ENCODE data around the gene CCNY.

The CCNY gene

DNA sequence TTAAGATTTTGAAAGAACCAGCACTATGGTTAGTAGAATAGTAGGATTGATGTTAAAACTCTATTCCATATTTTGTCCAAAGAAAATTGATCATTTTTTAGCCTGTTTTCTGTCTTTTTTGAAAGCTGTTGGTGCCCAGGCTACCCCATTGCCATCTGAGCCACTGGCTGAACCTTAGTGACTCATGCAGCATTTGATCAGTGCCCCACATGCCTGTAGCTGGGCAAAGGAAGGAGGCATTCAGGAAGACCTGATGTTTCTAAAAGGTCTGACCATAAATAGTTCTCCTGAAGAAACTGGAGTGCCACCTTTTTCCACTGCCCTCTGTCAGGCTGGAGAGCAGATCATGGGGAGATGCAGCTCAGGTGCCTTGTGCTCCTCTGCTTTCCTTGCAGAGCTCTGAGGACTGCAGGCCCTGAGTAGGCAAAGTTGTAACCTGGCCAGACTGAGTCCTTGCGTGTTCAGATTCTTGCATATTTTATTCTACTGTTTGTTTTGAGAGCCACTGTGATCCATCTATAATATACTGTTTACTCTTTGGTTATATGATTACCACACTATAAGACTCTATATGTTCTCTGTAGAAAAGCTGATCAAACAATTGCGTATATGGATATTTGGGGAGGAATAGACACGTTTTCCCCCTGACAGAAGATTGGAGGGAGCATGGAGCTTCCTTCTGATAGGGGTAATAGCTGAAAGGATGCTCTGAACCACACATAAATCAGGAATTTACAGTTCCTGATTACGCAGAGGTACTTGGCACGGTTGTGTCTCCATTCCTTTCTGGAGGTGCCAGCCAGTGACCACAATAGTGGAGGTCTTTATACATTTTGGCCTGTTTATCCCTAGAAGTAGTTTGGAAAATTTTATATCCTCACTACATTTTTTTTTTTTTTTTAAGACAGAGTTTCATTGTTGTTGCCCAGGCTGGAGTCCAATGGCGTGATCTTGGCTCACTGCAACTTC, 219.9 kb downstream of the CCNY start:
- no peak for DNase-seq (ENCODE audit: low read depth in 2 of 2)

- no peak for DNase-seq (ENCODE audit: low read depth in 2 of 2)
Measured at GRCh38 chr10:35558276-35558675, 222.0 kb downstream of the CCNY start.

- DNase-seq (ENCODE audit: low read depth in 2 of 2) = no peak
Measured at GRCh38 chr10:35559416-35559815, 223.1 kb downstream of the CCNY start.

DNA sequence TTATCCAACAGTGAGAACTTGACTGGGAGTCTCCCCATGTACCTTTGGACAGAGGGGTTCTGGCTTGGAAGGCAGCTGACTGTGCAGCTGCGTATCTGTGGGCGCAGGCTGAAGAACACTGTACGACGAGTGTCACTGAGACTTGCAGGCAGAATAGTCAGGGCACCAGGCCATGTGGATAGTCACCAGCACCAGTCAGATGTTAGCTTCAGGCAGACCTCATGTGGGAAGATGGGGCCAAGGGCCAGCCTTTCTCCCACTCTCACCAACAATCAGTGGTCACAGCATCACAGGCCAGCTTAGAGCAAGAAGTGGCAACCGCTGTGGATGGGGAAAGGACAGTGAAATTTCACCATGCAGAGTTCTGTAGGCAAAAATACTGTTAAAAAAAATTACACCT, 225.4 kb downstream of the CCNY start:
- no peak for DNase-seq (ENCODE audit: low read depth in 2 of 2)

- no peak for DNase-seq (ENCODE audit: low read depth in 2 of 2)
Measured at GRCh38 chr10:35562427-35562826, 226.1 kb downstream of the CCNY start.

GRCh38 chr10:35563261-35563891, 227.1 kb downstream of the CCNY start:
- peak in 1 of 2 donors; percentile 7 for DNase-seq (ENCODE audit: low read depth in 2 of 2)

GRCh38 chr10:35564341-35564968, 228.1 kb downstream of the CCNY start:
- DNase-seq (ENCODE audit: low read depth in 2 of 2) = no peak

DNA sequence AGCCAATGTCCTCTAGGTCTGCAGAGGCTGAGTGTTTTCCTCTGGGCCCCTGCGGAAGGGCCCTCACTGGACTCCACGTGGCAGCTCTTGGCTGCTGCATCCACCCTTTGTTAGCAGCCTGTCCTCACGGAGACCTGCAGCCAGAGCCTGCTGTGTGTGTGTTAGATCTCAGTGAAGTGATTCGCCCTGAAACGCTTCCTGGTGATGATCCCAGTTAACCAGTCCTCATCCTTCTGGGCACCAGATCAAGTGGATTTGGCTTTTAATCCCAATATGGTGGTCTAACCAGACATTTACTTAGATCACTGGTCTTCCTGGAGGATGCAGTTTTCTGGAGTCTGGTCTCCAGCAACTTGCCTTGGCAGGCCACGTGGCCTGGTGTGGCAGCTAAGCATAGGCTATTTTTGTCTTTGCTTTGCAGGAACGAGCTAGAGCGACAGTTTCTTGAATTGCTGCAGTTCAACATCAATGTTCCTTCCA, 229.3 kb downstream of the CCNY start:
- no peak for DNase-seq (ENCODE audit: low read depth in 2 of 2)

- no peak for DNase-seq (ENCODE audit: low read depth in 2 of 2)
Measured at GRCh38 chr10:35567951-35568350, 231.6 kb downstream of the CCNY start.

- DNase-seq (ENCODE audit: low read depth in 2 of 2) = no peak
Measured at GRCh38 chr10:35568483-35569015, 232.2 kb downstream of the CCNY start.

GRCh38 chr10:35569111-35569707, 232.9 kb downstream of the CCNY start:
- DNase-seq (ENCODE audit: low read depth in 2 of 2) = no peak

- no peak for DNase-seq (ENCODE audit: low read depth in 2 of 2)
Measured at GRCh38 chr10:35569836-35570235, 233.5 kb downstream of the CCNY start.

DNA sequence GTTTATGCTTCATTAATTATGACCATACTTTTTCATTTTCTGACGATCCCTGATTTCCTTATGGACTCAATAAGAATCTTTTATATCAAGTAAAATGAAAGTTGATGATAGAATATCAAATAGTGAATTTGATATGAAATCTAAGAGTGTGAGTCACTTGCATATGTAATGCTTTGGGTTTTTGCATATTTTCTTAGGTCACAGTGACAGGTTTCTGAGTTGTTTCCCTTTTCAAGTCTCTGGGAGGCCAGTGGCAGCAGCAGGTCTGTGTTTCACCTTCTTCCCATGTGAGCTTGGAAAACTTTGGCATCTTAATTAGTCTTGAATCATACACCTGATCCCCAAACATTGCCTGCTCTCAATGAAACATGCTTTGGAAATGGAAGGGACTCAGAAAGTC, 234.1 kb downstream of the CCNY start:
- DNase-seq (ENCODE audit: low read depth in 2 of 2) = no peak

GRCh38 chr10:35572583-35572982, 236.3 kb downstream of the CCNY start:
- no peak for DNase-seq (ENCODE audit: low read depth in 2 of 2)

GRCh38 chr10:35573796-35574195, 237.5 kb downstream of the CCNY start:
- no peak for DNase-seq (ENCODE audit: low read depth in 2 of 2)

GRCh38 chr10:35574924-35575352, 238.6 kb downstream of the CCNY start:
- no peak for DNase-seq (ENCODE audit: low read depth in 2 of 2)

- DNase-seq (ENCODE audit: low read depth in 2 of 2) = no peak
Measured at GRCh38 chr10:35575640-35576039, 239.3 kb downstream of the CCNY start.

GRCh38 chr10:35576730-35577129, 240.4 kb downstream of the CCNY start:
- DNase-seq (ENCODE audit: low read depth in 2 of 2) = no peak

DNA sequence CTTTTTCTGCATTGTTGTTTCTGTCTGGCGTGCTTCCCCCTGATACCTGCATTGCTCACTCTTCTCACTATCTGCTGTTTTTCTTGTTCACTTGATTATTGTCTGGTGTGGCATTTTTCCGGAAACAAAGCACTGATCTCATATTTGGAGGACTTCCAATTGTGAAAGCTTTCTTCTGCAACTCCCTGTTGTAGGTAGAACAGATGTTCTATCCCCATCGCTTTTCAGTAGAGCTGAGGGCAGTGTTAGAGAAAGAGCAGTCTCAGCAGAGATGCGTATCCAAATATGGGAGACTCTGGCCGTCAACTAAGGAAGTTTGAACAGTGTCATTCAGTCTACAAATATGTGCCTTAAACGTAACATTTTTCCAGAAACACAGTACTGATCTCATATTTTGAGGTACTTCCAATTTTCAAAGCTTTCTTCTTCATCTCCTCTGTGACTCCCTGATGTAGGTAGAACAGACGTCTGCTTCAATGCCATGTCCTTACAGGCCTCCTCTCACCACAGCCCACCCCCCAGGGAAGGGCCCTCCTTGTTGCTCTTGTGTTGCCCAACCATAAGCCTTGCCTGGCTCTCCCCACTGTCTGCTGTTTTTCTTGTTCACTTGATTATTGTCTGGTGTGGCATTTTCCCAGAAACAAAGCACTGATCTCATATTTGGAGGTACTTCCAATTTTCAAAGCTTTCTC, 241.8 kb downstream of the CCNY start:
- DNase-seq (ENCODE audit: low read depth in 2 of 2) = no peak

GRCh38 chr10:35578618-35578956, 242.3 kb downstream of the CCNY start:
- DNase-seq (ENCODE audit: low read depth in 2 of 2) = no peak

DNA sequence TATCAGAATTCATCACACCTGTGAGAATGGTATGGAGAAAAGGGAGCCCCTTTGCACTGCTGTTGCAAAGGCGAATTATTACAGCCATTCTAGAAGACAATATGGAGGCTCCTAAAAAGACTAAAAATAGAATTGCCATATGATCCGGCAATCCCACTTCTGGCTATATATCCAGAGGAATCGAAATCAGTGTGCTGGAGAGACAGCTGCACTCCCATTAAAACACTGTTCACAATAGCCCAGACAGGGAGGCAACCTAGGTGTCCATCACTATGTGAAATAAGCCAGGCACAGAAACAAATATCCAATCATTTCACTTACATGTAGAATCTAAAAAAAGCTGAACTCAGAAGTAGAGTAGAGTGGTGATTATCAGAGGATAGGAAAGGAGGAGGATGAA, 242.8 kb downstream of the CCNY start:
- no peak for DNase-seq (ENCODE audit: low read depth in 2 of 2)
